ENCODE results near the gene MAP1S.

MAP1S gene

GRCh38 chr19:17703824-17704463, 15.3 kb upstream of the MAP1S start:
- H3K4me2 ChIP-seq (ENCODE audit: low read length) = peak overlapping the region; percentile 32; the same call in 1 of the 2 replicates
- H3K9ac ChIP-seq (ENCODE audit: low read length) = peak overlapping the region; percentile 19; the same call in 1 of the 2 replicates
- peaks cover 2% of the 10 kb centered on the region; the same call in 1 of the 2 replicates for H3K4me1 ChIP-seq (ENCODE audit: low read length)
- H3K79me2 ChIP-seq (ENCODE audit: low read length) = no peaks in the 10 kb centered on the region
- H3K4me3 ChIP-seq (ENCODE audit: low read length) = no peak overlapping the region
- no peaks in the 10 kb centered on the region for H4K20me1 ChIP-seq (ENCODE audit: insufficient read depth, low read length)
- no peak overlapping the region for H3K27ac ChIP-seq (ENCODE audit: low read length)
- no peaks in the 10 kb centered on the region for H3K36me3 ChIP-seq (replicated peaks; ENCODE audit: low read depth, low read length)
- peak overlapping the region; percentile 58 for H2AFZ ChIP-seq (ENCODE audit: low read depth, low read length)
- TF ChIP-seq EZH2phosphoT487 (IDR thresholded peaks at IDR 0.05; ENCODE audit: low read depth) = no peak
- TF ChIP-seq CTCF (IDR thresholded peaks at IDR 0.05; ENCODE audit: low read depth, low read length) = peak; percentile 99
- H3K27me3 ChIP-seq (ENCODE audit: low read depth, low read length) = peaks cover 9% of the 10 kb centered on the region
- H3K9me3 ChIP-seq (ENCODE audit: insufficient read depth, low read length) = no peaks in the 10 kb centered on the region

- no peak overlapping the region for H3K4me2 ChIP-seq (ENCODE audit: low read length)
- H3K36me3 ChIP-seq (replicated peaks; ENCODE audit: low read depth, low read length) = no peaks in the 10 kb centered on the region
- no peak for TF ChIP-seq EZH2phosphoT487 (IDR thresholded peaks at IDR 0.05; ENCODE audit: low read depth)
- no peak for TF ChIP-seq CTCF (IDR thresholded peaks at IDR 0.05; ENCODE audit: low read depth, low read length)
- no peaks in the 10 kb centered on the region for H3K79me2 ChIP-seq (ENCODE audit: low read length)
- no peaks in the 10 kb centered on the region for H4K20me1 ChIP-seq (ENCODE audit: insufficient read depth, low read length)
- H3K4me1 ChIP-seq (ENCODE audit: low read length) = peaks cover 2% of the 10 kb centered on the region; the same call in 1 of the 2 replicates
- H3K4me3 ChIP-seq (ENCODE audit: low read length) = no peak overlapping the region
- no peak overlapping the region for H3K27ac ChIP-seq (ENCODE audit: low read length)
- H3K9me3 ChIP-seq (ENCODE audit: insufficient read depth, low read length) = no peaks in the 10 kb centered on the region
- H2AFZ ChIP-seq (ENCODE audit: low read depth, low read length) = no peak overlapping the region
- H3K9ac ChIP-seq (ENCODE audit: low read length) = no peak overlapping the region
- H3K27me3 ChIP-seq (ENCODE audit: low read depth, low read length) = no peaks in the 10 kb centered on the region
Observed at GRCh38 chr19:17706750-17707181, 12.5 kb upstream of the MAP1S start.

DNA sequence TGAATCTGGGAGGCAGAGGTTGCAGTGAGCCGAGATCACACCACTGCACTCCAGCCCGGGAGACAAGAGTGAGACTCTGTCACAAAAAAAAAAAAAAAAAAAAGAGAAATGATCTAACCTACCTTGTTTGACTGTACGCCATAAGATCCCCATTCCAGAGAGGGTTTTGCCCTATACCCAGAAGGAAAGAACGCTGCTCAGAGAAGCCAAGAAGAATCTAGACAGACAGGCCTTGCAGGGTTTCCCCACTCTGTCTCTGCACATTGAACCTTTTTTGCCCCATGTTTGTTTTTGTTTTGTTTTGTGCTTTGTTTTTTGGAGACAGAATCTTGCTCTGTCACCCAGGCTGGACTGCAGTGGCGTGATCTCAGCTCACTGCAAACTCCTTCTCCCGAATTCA, 7.4 kb upstream of the MAP1S start:
- no peaks in the 10 kb centered on the region for H3K79me2 ChIP-seq (ENCODE audit: low read length)
- no peaks in the 10 kb centered on the region for H4K20me1 ChIP-seq (ENCODE audit: insufficient read depth, low read length)
- no peaks in the 10 kb centered on the region for H3K27me3 ChIP-seq (ENCODE audit: low read depth, low read length)
- H3K27ac ChIP-seq (ENCODE audit: low read length) = no peak overlapping the region
- TF ChIP-seq CTCF (IDR thresholded peaks at IDR 0.05; ENCODE audit: low read depth, low read length) (no peak), EZH2phosphoT487 (IDR thresholded peaks at IDR 0.05; ENCODE audit: low read depth) (no peak)
- H3K4me2 ChIP-seq (ENCODE audit: low read length) = no peak overlapping the region
- no peak overlapping the region for H2AFZ ChIP-seq (ENCODE audit: low read depth, low read length)
- no peak overlapping the region for H3K9ac ChIP-seq (ENCODE audit: low read length)
- no peaks in the 10 kb centered on the region for H3K4me1 ChIP-seq (ENCODE audit: low read length)
- H3K36me3 ChIP-seq (replicated peaks; ENCODE audit: low read depth, low read length) = no peaks in the 10 kb centered on the region
- no peak overlapping the region for H3K4me3 ChIP-seq (ENCODE audit: low read length)
- no peaks in the 10 kb centered on the region for H3K9me3 ChIP-seq (ENCODE audit: insufficient read depth, low read length)

DNA sequence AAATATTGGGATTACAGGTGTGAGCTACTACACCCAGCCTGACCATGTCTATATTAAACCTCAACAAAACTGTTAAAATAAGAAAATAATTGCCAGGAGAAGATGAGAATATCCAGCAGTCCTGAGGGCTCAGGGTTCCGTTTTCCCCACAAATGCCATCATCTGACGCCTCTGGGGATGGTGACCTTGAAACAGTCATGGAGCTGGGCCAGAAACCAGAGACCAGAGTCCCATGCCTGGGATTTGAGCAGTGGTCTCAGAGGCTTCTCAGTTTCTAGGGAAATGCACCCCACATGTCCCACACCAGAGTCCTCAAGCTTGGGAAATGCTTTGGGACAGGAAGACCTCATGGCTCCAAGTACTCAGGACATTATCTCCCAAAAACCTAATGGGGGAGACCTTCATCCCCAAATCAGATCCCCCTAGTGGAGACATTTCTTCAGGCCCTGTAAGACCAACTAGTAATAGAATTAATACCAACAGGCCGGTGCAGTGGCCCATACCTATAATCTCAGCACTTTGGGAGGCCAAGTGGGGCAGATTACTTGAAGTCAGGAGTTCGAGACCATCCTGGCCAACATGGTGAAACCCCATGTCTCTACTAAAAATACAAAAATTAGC, 2.9 kb upstream of the MAP1S start:
- H3K27me3 ChIP-seq (ENCODE audit: low read depth, low read length) = no peaks in the 10 kb centered on the region
- H4K20me1 ChIP-seq (ENCODE audit: insufficient read depth, low read length) = peaks cover 16% of the 10 kb centered on the region
- no peak for TF ChIP-seq EZH2phosphoT487 (IDR thresholded peaks at IDR 0.05; ENCODE audit: low read depth)
- TF ChIP-seq CTCF (IDR thresholded peaks at IDR 0.05; ENCODE audit: low read depth, low read length) = peak; percentile 43
- peaks cover 24% of the 10 kb centered on the region for H3K79me2 ChIP-seq (ENCODE audit: low read length)
- no peaks in the 10 kb centered on the region for H3K9me3 ChIP-seq (ENCODE audit: insufficient read depth, low read length)
- H3K4me3 ChIP-seq (ENCODE audit: low read length) = no peak overlapping the region
- H3K4me2 ChIP-seq (ENCODE audit: low read length) = no peak overlapping the region
- no peak overlapping the region for H3K27ac ChIP-seq (ENCODE audit: low read length)
- no peak overlapping the region for H3K9ac ChIP-seq (ENCODE audit: low read length)
- peaks cover 23% of the 10 kb centered on the region for H3K4me1 ChIP-seq (ENCODE audit: low read length)
- H2AFZ ChIP-seq (ENCODE audit: low read depth, low read length) = no peak overlapping the region
- peaks cover 5% of the 10 kb centered on the region for H3K36me3 ChIP-seq (replicated peaks; ENCODE audit: low read depth, low read length)
